Measurements from ENCODE around the gene THAP5.

DNA sequence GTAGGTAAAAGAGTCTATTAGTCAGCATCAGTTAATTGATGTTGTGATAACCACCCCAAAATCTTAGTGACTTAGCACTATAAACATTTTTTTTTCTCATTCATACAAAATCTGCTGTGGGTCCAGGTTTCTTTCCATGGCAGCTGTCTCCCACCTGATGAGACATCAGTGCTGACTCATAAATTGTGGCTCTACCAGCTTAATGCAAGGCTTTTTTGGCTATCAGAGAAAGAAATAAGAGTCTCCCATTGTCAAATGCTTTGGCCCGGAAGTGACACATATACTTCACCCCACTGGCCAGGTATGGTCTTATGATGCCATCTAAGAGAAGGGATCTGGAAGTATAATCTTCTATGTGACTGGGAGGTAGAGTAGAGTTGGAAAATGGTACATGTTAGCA, 14.7 kb upstream of the THAP5 start:
- TF ChIP-seq POLR2AphosphoS5 (IDR thresholded peaks at IDR 0.05; ENCODE audit: borderline replicate concordance, low read depth, low read length): no peak
- no peak for TF ChIP-seq EZH2 (IDR thresholded peaks at IDR 0.05)
- TF ChIP-seq FOXP2 (optimal IDR thresholded peaks at IDR 0.05; ENCODE audit: control extremely low read depth, extremely low read length, insufficient read depth): no peak

Data from SK-N-MC (cell line).